ENCODE measurements around the gene SLC25A13. TPM values are rescaled to one million over a fixed set of nuclear protein-coding genes. Genes with fewer than 3 reads are reported as not detected.
"Not testable (repeated sequence)": the region's sequence is repeated elsewhere in the genome, so short reads cannot be mapped to it uniquely, and the experiment has no call there.

The SLC25A13 gene
- total and polyA plus RNA-seq, 2 donors (not counting 1 experiment from before 2014, with no cell fraction given): 6.9 to 12.0 TPM

DNA sequence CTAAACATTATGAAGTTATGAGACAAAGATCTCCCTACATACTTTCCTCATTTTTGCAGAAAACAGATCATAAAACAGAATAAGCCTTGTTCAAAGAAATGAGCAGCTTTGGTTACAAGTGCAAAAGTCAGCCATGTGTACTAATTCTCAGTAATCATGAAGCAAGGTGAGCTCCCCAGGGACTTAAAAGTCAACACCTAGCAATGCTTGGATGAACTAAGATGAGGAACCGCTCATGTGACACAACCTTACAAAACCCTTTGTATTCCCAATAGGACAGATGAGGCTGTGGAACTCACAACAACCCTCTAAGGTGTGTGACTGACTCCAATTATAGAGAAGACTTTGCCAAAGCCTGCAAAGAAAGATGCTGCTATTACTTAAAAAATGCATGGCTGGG is 154.5 kb downstream of the SLC25A13 start:
- no peaks in the 10 kb centered on the region for H3K36me3 ChIP-seq (ENCODE audit: control insufficient read depth, insufficient read depth, low read length)
- H3K4me2 ChIP-seq (ENCODE audit: extremely low read depth, insufficient read depth, low read length): no peak overlapping the region
- no peaks in the 10 kb centered on the region for H3K79me2 ChIP-seq (ENCODE audit: control insufficient read depth, insufficient read depth, low read length)

DNA sequence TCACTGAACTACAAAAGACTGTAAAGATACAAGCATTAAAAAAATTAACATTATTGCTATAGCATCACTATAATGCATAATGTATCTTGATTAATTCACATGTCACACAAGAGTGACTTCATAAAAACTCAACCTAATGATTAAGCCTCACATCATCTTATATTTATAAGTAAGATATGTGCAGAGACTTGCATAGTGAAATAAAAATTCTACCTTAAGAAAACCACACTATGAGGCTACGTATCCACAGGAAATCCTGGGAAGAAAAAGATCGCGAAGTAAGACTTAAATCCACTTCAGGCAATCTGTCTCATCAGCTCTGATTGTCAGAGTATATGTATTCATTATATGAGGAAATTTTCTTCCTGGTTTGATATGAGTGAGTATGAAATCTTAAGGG is 160.0 kb downstream of the SLC25A13 start:
- no peak overlapping the region for H2AFZ ChIP-seq (ENCODE audit: low read length)
- no peaks in the 10 kb centered on the region for H3K9me3 ChIP-seq (ENCODE audit: control insufficient read depth, insufficient read depth, low read depth, low read length)
- no peak overlapping the region for H3K27ac ChIP-seq (ENCODE audit: insufficient read depth, low read length)
- no peak overlapping the region for H3K4me3 ChIP-seq (replicated peaks in 1 of 4; ENCODE audit: control extremely low read depth in 1 of 4, insufficient read depth in 1 of 4, low read depth in 3 of 4, low read length in 4 of 4)
- no peaks in the 10 kb centered on the region for H4K20me1 ChIP-seq (ENCODE audit: control insufficient read depth, extremely low read depth, insufficient read depth, low read length)
- no peak for TF ChIP-seq EZH2 (IDR thresholded peaks at IDR 0.05; ENCODE audit: low read length, missing control alignments)
- TF ChIP-seq, protein P1, sequence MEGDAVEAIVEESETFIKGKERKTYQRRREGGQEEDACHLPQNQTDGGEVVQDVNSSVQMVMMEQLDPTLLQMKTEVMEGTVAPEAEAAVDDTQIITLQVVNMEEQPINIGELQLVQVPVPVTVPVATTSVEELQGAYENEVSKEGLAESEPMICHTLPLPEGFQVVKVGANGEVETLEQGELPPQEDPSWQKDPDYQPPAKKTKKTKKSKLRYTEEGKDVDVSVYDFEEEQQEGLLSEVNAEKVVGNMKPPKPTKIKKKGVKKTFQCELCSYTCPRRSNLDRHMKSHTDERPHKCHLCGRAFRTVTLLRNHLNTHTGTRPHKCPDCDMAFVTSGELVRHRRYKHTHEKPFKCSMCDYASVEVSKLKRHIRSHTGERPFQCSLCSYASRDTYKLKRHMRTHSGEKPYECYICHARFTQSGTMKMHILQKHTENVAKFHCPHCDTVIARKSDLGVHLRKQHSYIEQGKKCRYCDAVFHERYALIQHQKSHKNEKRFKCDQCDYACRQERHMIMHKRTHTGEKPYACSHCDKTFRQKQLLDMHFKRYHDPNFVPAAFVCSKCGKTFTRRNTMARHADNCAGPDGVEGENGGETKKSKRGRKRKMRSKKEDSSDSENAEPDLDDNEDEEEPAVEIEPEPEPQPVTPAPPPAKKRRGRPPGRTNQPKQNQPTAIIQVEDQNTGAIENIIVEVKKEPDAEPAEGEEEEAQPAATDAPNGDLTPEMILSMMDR (conservative IDR thresholded peaks at IDR 0.05 in 1 of 2, IDR thresholded peaks at IDR 0.05 in 1 of 2; ENCODE audit: low read depth in 1 of 2, low read length in 2 of 2): no peak
- no peaks in the 10 kb centered on the region for H3K27me3 ChIP-seq (ENCODE audit: control insufficient read depth, insufficient read depth, low read length)
- H3K79me2 ChIP-seq (ENCODE audit: control insufficient read depth, insufficient read depth, low read length): no peaks in the 10 kb centered on the region
- no peaks in the 10 kb centered on the region for H3K4me1 ChIP-seq (ENCODE audit: control insufficient read depth, extremely low read depth, insufficient read depth, low read length)
- H3K9ac ChIP-seq (ENCODE audit: insufficient read depth, low read length): no peak overlapping the region
- no peaks in the 10 kb centered on the region for H3K36me3 ChIP-seq (ENCODE audit: control insufficient read depth, insufficient read depth, low read length)
- DNase-seq (ENCODE audit: low read depth in 2 of 2): no peak
- H3K4me2 ChIP-seq (ENCODE audit: extremely low read depth, insufficient read depth, low read length): no peak overlapping the region

More for the DNA sequence above, 154.5 kb downstream of the SLC25A13 start:
- Histone ChIP-seq H3K27me3 (ENCODE audit: control insufficient read depth, insufficient read depth, low read length) (no peaks in the 10 kb centered on the region), H4K20me1 (ENCODE audit: control insufficient read depth, extremely low read depth, insufficient read depth, low read length) (no peaks in the 10 kb centered on the region), H3K9ac (ENCODE audit: insufficient read depth, low read length) (no peak overlapping the region), H3K9me3 (ENCODE audit: control insufficient read depth, insufficient read depth, low read depth, low read length) (no peaks in the 10 kb centered on the region), H3K4me1 (ENCODE audit: control insufficient read depth, extremely low read depth, insufficient read depth, low read length) (no peaks in the 10 kb centered on the region), H3K4me3 (replicated peaks in 1 of 4; ENCODE audit: control extremely low read depth in 1 of 4, insufficient read depth in 1 of 4, low read depth in 3 of 4, low read length in 4 of 4) (no peak overlapping the region), H3K27ac (ENCODE audit: insufficient read depth, low read length) (no peak overlapping the region), H2AFZ (ENCODE audit: low read length) (no peak overlapping the region)
- TF ChIP-seq, protein P1 (conservative IDR thresholded peaks at IDR 0.05 in 1 of 2, IDR thresholded peaks at IDR 0.05 in 1 of 2; ENCODE audit: low read depth in 1 of 2, low read length in 2 of 2): no peak
- no peak for TF ChIP-seq EZH2 (IDR thresholded peaks at IDR 0.05; ENCODE audit: low read length, missing control alignments)
- no peak for DNase-seq (ENCODE audit: low read depth in 2 of 2)

DNA sequence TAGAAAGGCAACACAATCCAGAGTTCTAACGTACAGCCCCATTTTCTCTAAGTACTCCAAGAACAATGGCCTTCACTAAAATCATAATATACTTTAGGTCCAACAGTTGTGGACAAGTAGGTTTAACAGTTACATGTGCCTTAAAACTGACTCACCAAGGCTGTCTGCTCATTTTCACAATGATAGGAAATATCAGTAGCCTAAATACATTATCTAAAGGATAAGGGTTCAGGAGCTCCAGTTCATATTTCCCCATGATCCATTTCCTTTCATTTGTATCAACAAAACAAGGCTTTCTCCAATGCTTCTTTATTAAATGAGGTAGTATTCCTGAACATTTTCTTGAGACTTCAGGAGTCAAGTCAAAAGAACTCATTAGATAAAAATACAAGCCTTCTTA is 164.0 kb downstream of the SLC25A13 start:
- Histone ChIP-seq H2AFZ (ENCODE audit: low read length) (no peak overlapping the region), H3K79me2 (ENCODE audit: control insufficient read depth, insufficient read depth, low read length) (no peaks in the 10 kb centered on the region), H3K27ac (ENCODE audit: insufficient read depth, low read length) (no peak overlapping the region), H3K9ac (ENCODE audit: insufficient read depth, low read length) (no peak overlapping the region), H3K4me2 (ENCODE audit: extremely low read depth, insufficient read depth, low read length) (no peak overlapping the region), H3K27me3 (ENCODE audit: control insufficient read depth, insufficient read depth, low read length) (no peaks in the 10 kb centered on the region), H3K4me1 (ENCODE audit: control insufficient read depth, extremely low read depth, insufficient read depth, low read length) (no peaks in the 10 kb centered on the region), H3K36me3 (ENCODE audit: control insufficient read depth, insufficient read depth, low read length) (no peaks in the 10 kb centered on the region), H3K4me3 (replicated peaks in 1 of 4; ENCODE audit: control extremely low read depth in 1 of 4, insufficient read depth in 1 of 4, low read depth in 3 of 4, low read length in 4 of 4) (no peak overlapping the region), H3K9me3 (ENCODE audit: control insufficient read depth, insufficient read depth, low read depth, low read length) (no peaks in the 10 kb centered on the region), H4K20me1 (ENCODE audit: control insufficient read depth, extremely low read depth, insufficient read depth, low read length) (no peaks in the 10 kb centered on the region)
- TF ChIP-seq EZH2 (IDR thresholded peaks at IDR 0.05; ENCODE audit: low read length, missing control alignments): no peak
- TF ChIP-seq, protein P1 (conservative IDR thresholded peaks at IDR 0.05 in 1 of 2, IDR thresholded peaks at IDR 0.05 in 1 of 2; ENCODE audit: low read depth in 1 of 2, low read length in 2 of 2): no peak
- DNase-seq (ENCODE audit: low read depth in 2 of 2): no peak

DNA sequence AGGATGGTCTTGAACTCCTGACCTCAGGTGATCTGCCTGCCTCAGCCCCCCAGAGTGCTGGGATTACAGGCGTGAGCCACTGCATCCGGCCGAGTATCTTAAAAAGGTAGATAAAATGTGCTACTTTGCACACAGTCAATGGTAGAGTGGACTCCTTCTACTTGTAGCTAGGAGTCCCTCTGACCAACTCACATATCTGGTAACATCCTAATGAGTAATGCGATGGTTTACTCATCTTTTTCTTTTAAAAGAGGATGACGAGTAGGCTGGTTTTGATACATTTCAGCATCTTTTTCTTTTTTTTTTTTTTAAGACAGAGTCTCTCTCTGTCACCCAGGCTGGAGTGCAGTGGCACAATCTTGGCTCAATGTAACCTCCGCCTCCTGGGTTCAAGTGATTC is 167.4 kb downstream of the SLC25A13 start:
- H3K9me3 ChIP-seq (ENCODE audit: control insufficient read depth, insufficient read depth, low read depth, low read length); H3K4me1 ChIP-seq (ENCODE audit: control insufficient read depth, extremely low read depth, insufficient read depth, low read length); H3K4me3 ChIP-seq (replicated peaks in 1 of 4; ENCODE audit: control extremely low read depth in 1 of 4, insufficient read depth in 1 of 4, low read depth in 3 of 4, low read length in 4 of 4); H3K79me2 ChIP-seq (ENCODE audit: control insufficient read depth, insufficient read depth, low read length); H3K4me2 ChIP-seq (ENCODE audit: extremely low read depth, insufficient read depth, low read length); H2AFZ ChIP-seq (ENCODE audit: low read length); H3K27me3 ChIP-seq (ENCODE audit: control insufficient read depth, insufficient read depth, low read length); H4K20me1 ChIP-seq (ENCODE audit: control insufficient read depth, extremely low read depth, insufficient read depth, low read length); H3K27ac ChIP-seq (ENCODE audit: insufficient read depth, low read length); H3K36me3 ChIP-seq (ENCODE audit: control insufficient read depth, insufficient read depth, low read length); H3K9ac ChIP-seq (ENCODE audit: insufficient read depth, low read length): not testable (repeated sequence)
- peak in 1 of 2 donors; percentile 29 for DNase-seq (ENCODE audit: low read depth in 2 of 2)
